IPS-18c (cell line): ENCODE results near the gene BTNL2.

Experiments
- H3K4me3 ChIP-seq: 2 replicates; pipeline ENCODE4 v1.7.0; 2013; ENCODE audit warnings: low read depth, mild to moderate bottlenecking, low read length, moderate library complexity; ENCODE audit not compliant: insufficient read depth
- H3K9me3 ChIP-seq: one replicate; pipeline ENCODE4 v1.6.1; 2013; ENCODE audit warnings: mild to moderate bottlenecking, low read length, moderate library complexity; ENCODE audit not compliant: control insufficient read depth, insufficient read depth

Gene BTNL2

DNA sequence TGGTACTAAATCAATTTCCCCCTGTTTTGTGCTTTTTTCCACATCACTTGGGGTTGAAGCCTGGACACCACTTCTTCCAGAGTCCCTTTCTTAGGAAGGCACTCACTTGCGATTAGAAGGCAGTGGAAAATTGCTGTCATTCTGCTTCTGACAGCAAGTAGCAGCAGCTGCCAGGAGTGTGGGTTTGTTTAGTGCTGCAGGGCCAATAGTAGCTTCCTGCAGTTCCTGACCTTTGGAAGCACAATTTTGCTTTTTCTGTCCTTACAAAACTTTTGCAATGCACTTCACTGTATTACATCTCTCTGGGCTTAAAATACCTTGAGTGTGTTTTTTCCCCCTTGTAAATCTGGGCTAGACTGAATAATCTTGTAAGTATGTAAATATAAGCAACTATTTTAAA, 20.2 kb upstream of the BTNL2 start:
- no peaks in the 10 kb centered on the region for H3K9me3 ChIP-seq

DNA sequence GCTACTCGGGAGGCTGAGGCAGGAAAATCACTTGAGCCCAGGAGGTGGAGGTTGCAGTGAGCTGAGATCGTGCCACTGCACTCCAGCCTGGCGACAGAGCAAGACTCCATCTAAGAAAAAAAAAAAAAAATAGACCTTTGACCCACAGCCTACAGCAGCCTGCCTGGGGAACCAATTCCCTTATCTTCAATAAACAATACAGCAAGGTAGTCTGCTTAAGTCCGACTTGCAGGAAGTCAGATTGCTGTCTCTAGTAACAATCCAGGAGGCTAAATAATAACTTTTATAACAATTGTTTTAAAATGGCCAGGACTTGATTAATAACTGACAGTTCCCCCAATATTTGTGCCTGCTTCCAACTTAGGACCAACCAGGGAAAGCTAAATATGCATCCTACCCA, 19.4 kb upstream of the BTNL2 start:
- no peaks in the 10 kb centered on the region for H3K9me3 ChIP-seq
- H3K4me3 ChIP-seq, result no peak overlapping the region

More for the DNA sequence above, 20.2 kb upstream of the BTNL2 start:
- no peak overlapping the region for H3K4me3 ChIP-seq

DNA sequence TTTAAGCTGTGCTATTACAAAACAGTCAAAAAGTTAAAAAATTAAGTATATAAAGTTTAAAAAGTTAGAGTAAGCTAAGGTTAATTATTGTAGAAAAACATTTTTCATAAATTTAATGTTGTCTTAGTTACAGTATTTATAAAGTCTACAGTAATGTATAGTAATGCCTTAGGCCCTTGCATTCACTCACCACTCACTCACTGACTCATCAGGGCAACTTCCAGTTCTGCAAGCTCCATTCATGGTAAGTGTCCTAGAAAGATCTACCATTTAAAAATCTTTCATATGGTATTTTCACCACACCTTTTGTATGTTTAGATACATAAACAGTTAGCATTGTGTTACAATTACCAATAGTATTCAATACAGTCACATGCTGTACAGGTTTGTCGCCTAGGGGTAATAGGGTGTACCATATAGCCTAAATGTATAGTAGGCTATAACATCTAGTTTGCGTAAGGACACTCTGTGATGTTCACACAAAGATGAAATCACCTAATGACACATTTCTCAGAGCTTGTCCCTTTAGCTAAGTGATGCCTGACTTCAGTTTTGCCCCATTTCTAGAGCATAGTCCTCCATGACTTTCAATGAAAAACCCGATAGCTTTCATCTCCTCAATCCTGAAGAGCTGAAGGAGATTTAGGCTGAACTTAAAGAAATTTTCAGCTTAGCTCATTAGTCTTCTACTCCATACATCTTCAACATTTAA, 17.8 kb upstream of the BTNL2 start:
- H3K4me3 ChIP-seq, result no peak overlapping the region
- no peaks in the 10 kb centered on the region for H3K9me3 ChIP-seq

DNA sequence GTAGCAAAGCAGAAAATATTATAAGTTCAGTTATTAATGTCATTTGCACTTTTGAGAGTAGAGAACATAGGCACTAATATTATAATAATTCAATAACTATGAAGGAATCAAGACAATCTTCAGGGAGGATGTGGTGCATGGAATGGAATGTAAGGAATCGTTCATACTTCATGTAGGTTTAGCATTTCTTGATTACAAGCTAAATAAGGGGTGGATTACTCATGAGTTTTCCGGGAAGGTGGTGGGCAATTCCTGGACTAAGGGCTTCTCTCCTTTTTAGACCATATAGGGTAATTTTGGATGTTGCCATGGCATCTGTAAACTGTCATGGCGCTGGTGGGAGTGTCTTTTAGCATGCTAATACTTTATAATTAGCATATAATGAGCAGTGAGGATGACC, 9.1 kb upstream of the BTNL2 start:
- no peak overlapping the region for H3K4me3 ChIP-seq
- H3K9me3 ChIP-seq, result no peaks in the 10 kb centered on the region

DNA sequence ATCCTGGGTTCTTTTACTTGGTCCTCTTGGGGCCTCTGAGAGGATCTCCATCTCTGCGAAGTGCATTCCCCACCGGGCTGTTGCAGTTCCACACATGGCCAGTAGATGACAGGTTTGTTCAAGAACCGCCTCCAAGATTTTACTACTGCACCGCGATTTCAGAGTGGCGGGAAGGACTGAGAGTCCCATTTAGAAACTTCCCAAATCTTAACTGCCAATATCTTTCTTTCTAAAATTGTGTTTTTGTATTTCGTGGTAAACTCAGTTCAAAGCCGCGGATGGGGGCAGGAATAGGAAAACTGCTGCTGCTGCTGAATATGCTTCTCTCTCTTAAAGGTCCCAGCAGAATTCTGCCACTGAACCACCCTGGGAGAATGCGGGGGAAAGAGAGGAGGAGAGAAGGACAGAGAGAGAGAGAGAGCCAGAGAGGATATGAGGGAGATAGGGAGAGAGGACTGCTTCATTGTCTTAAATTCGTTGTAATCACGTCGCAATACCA, 8.6 kb upstream of the BTNL2 start:
- Histone ChIP-seq H3K4me3 (no peak overlapping the region), H3K9me3 (no peaks in the 10 kb centered on the region)

DNA sequence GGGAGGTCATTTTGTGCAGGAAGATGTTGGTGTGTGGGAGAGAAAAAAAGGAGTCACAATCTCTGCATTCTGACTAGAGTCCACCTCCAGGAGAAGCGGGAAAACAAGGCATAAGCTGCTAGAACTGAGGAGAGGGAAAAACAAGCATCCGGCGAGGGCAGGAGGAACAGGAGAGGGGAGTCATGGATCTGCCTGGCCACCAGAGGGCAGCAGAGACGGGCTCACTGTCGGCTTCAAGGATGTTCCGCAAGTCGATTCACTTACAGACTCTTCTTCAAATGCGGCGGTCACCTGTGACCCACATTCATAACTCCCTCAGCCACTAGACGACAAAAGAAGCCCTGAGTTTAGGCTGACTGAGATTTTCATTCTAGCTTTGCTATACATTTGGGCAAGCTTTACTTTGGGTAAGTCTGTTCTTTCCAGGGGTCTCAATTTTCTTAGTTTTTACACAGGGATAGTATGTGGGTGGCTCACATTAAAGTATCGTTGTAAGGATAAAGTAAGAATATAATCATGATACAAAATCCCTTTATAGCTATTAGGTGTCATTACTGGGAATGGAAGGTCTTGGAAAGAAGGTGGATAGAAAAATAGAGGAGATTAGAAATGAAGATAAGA, 6.6 kb upstream of the BTNL2 start:
- no peak overlapping the region for H3K4me3 ChIP-seq

DNA sequence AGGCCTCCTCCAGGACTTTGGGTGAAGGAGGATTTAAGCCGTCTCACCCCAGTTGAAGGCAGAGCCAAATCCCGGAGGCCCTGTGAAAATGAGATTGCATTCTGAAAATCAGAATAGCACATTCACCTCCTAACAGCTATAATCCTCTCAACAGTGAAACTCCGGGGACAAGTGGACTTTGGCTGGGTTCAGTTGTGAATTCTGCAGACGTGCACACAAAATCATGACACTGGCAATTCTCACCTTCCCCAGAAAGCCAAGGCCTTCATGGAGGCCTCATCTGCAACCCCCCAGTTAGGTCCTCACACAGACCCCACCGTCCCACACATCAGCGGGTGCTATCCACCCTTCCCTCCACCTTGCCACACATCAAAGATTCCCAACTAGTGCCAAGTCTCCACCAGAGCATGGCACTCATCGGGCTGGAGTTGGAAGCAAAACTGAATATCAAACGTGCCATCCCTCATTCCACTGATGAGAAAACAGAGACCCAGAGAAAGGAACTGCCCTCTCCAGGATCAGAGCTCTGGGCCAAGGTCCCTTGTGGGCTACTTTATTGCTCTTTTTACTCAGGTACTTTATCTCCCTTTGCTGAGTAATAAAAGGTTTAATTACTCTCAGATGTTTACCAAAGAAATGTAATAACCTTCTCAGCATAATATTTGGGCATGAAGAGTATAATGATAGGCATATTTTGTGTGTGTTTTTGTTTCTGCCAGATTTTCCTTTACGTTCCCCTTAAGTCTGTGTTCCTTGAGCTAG, 4.8 kb upstream of the BTNL2 start:
- Histone ChIP-seq H3K9me3 (no peaks in the 10 kb centered on the region), H3K4me3 (no peak overlapping the region)

More for the DNA sequence above, 6.6 kb upstream of the BTNL2 start:
- no peaks in the 10 kb centered on the region for H3K9me3 ChIP-seq

DNA sequence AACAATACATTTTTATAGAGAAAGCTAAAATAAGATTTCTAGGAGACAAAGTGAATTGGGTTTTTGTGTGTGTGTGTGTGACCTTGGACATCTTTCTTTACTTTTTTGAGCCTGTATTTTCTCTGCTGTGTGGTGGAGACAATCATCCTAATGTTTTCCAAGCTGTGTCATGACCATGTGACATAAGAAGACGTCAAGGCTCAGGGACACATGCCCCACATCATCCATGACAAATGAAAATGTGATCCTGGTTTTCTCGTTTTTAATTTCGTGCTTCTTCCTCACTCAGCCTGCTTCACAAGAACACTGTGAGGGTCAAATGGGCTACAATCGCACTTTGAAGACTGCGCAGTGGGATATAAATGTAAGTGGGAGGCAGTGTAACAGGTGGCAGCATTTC, 3.9 kb upstream of the BTNL2 start:
- H3K4me3 ChIP-seq, result no peak overlapping the region
- no peaks in the 10 kb centered on the region for H3K9me3 ChIP-seq

DNA sequence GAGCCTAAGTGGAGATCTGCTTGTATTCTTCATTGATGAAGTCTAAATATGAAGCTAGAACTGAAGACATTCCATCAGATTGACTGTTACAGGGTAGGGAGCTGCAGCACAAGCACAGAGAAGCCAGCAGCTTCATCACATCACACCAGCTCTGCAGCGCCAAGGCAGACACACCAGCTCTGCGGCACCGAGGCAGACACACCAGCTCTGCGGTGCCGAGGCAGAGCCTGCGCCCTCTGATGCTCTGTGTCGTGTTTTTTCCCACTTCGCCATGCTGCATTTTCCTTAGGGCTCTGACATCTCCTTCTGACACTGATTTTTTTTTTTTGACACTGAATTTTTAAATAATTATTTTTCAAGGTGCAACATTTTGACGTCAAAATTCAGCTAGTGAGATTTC, 784 bp downstream of the BTNL2 start:
- H3K9me3 ChIP-seq, result no peaks in the 10 kb centered on the region
- no peak overlapping the region for H3K4me3 ChIP-seq

DNA sequence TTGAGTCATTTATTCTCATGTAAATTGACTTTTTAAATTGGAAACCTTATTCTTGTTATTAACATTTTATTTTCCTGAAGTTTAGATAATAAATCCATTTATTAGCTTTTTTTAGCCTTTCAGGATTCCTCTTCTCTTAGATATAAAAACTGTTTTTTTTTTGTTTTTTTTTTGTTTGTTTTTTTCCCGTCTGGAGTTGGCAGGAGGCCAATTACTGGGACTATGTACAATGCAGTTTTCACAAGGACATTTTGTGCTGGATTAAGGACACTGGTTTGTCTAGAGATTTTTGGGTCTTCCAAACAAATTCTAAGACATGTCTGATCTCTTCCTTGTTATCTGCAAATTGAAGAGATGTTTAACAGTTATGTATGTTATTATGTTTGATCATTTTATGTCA, 1.3 kb downstream of the BTNL2 start:
- Histone ChIP-seq H3K4me3 (no peak overlapping the region), H3K9me3 (no peaks in the 10 kb centered on the region)

DNA sequence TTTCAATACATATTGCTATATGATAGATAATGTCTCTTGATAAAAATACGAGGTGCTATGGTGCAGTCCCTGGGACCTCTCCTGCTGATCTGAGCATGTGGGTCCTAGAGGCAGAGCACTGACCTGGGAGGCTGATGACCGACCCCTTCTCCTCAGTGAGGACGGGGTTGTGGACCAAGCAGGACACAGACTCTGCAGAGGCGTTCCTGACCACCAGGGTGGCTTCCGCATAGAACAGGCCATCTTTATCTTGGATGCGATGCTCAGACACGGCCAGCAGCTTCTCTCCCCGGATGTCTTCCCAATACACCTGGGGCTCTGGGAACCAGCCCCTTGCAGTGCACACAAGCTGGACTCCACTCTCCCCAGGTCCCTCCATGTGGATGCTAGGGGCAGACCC, 4.2 kb downstream of the BTNL2 start:
- Histone ChIP-seq H3K4me3 (no peak overlapping the region), H3K9me3 (no peaks in the 10 kb centered on the region)

DNA sequence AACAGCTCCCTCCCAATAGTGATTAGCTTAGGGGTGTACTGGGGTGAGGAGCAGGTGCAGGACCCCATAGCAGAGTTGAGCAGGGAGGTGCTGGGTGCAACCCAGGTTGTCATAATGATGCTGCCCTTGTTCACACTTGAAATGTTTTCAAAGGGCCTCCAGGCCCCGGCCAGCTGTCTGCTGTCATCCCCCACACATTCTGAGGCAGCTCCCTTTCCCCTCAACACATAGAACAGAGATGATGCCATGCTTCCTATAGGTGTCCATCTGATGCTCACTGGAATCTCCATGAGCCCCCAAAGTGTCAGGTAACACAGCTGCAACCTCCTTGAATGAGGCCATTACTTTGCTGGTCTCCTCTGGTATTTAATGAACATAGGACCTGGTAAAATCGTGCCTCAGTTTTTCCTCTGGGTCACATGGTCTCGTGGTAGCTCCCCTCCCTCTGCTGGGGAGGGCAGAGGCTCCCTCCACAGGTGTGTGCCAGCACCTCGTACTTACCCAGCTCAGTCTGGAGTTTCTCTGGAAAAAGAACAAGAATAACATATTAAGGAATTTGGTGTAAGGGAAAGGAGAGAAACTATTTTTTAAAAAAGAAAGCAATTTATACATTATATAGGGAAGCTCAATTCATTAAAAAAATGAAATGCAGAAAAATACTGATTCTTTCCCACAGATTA, 5.6 kb downstream of the BTNL2 start:
- no peak overlapping the region for H3K4me3 ChIP-seq
- H3K9me3 ChIP-seq, result no peaks in the 10 kb centered on the region

DNA sequence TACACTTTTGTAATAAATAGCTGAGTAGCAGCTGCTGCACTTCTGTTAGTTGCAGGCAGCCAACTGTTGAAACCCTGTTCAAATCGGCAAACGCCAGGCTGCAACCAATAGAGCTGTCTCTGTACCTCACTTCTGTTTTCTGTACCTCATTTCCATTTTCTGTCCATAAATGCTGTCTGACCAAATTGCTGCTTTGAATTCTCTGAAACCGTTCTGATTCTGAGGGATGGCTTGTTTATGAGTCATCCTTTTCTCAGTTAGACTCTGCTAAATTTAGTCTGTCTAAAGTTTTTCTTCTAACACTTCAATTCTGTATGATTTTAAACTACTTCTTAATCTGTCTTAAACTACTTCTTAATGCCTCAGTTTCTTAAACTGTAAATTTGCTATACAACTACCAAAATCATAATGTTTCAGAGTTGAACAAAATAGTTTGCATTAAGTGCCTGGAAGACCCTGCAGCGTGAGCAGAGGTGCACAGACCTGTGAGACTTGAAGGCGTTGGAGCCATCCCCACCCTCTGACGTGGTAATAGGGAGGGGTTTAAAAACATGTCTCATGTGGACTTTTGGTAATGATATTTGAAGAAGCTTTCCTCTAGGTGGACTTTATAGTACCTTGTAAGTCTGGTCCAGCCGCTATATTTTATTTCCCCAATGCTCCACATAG, 9.6 kb downstream of the BTNL2 start:
- Histone ChIP-seq H3K9me3 (no peaks in the 10 kb centered on the region), H3K4me3 (no peak overlapping the region)

DNA sequence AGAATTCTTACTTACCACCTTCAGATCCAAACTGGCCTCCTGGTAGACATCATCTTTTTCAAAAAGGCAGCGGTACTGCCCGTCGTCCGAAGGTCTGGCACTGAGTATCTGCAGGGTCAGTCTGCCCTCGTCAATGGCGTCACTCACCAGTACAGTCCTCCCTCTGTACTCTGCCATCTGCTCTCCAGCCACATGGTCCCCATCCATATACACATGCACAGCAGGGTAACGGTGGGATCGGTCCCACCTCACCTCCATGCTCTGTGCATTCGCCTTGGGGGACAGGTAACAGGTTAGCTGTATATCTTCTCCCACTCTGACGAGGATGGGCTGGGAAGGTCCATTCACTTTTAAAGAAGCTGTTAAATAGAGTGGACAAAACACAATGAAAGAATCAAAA, 11.0 kb downstream of the BTNL2 start:
- Histone ChIP-seq H3K4me3 (no peak overlapping the region), H3K9me3 (no peaks in the 10 kb centered on the region)

DNA sequence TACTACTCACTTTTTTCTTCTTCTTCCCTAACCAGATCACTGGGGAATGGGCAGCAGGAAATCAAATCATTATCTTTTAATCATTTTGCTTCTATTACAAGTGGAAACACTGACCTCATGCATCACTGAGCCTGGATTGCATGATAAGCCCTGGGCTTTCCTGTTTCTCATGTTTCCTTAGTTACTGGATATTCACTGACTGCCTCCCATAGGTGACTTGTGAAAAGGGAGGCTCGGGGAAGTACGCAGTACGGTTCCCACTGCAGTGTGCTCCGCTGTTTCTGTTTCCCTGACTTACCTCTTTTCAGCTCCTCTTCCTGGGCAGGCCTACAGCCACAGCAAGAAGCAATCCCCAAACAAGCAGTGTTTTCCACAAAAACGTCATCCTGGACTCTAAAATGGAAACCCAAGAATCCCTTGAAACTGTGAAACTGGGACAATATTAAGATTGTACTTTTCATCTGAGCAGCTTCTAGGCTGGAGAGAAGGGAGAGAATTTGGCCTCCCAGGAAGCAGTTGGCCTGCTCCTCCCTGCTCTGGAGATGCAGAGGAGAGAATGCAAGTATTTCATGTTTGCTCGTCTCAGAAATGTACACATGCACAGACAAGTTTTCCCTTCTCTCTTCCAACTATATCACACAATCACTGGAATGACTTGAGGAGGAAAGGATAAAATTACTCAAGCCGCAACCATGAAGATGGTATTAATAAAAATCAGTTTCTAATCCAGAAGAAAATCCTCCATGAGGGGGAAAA, 13.1 kb downstream of the BTNL2 start:
- H3K9me3 ChIP-seq, result no peaks in the 10 kb centered on the region
- H3K4me3 ChIP-seq, result no peak overlapping the region

DNA sequence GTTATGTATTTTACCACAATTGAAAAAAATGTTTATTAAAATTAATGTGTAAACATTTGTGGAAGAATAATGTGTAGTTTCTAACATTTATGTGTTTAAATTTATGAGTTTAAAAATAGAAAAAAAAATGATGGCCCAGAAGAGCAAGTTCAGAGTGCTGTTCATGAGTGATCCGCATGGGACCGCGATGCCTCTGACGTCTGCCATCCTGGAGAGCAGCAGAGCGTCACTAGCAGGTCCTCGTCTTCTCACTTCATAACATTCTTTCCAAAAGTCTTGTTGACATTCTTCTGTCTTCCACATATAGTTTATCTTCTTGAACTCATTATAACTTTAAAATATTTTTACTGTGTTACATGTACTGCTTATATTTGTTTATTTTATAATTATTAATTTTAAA, 15.5 kb downstream of the BTNL2 start:
- Histone ChIP-seq H3K4me3 (no peak overlapping the region), H3K9me3 (no peaks in the 10 kb centered on the region)
